Activated CD4-positive, alpha-beta T cell treated with anti-CD3 and anti-CD28 coated beads, Interleukin-2, amount 10 ng/mL, durations not matched to agents 7 days and 5 days (primary cell): Measurements from ENCODE around the gene HCFC2. TPM values are rescaled to one million over a fixed set of nuclear protein-coding genes. Genes with fewer than 3 reads are reported as not detected.
"Not testable (repeated sequence)": the region's sequence is repeated elsewhere in the genome, so short reads cannot be mapped to it uniquely, and the experiment has no call there.

Experiments
- CTCF ChIA-PET: fragments of 350-600 bp; sonication (Branson Sonifier 250); formaldehyde crosslinking; loops from one replicate; lab custom pipeline; 2021; ENCODE audit warnings: antibody characterized with exemption; lab: Charles Lee
- POLR2A ChIA-PET: fragments of 350-600 bp; sonication (Branson Sonifier 250); formaldehyde crosslinking; loops from one replicate; lab custom pipeline; 2021; ENCODE audit warnings: antibody characterized with exemption; lab: Charles Lee
- DNase-seq: peaks from one replicate; pipeline ENCODE4 v3.0.0-alpha.2; 2020
- H3K27ac Mint-ChIP-seq: one replicate; pipeline ENCODE4 v1.8.0; 2021; ENCODE audit warnings: mild to moderate bottlenecking, moderate library complexity, mixed read lengths
- H3K27me3 Mint-ChIP-seq: one replicate; pipeline ENCODE4 v1.8.0; 2021; ENCODE audit warnings: mixed read lengths
- H3K36me3 Mint-ChIP-seq: one replicate; pipeline ENCODE4 v1.8.0; 2021; ENCODE audit warnings: low read depth, mixed read lengths
- H3K4me1 Mint-ChIP-seq: one replicate; pipeline ENCODE4 v1.8.0; 2021; ENCODE audit warnings: mixed read lengths
- H3K4me3 Mint-ChIP-seq: one replicate; pipeline ENCODE4 v1.8.0; 2021; ENCODE audit warnings: mild to moderate bottlenecking, moderate library complexity, mixed read lengths
- H3K9me3 Mint-ChIP-seq: one replicate; pipeline ENCODE4 v1.8.0; 2021; ENCODE audit warnings: mixed read lengths
- total RNA-seq, 2 experiments: library from RNA; stranded (reverse); gene quantifications; one replicate each; pipeline ENCODE4 v1.2.3, GENCODE V29; 2021

HCFC2 gene
- 10 to 100 TPM; 13.1 to 15.4 TPM for total RNA-seq

- Mint-ChIP-seq H3K27ac (peak within 1 kb of the TSS; percentile 91), H3K9me3 (no peaks in the 10 kb centered on the region), H3K36me3 (peaks cover 12% of the 10 kb centered on the region)
Observed at GRCh38 chr12:104064031-104064841, at the start of gene HCFC2. Gene HCFC2 (plus strand): TSS chr12:104064531. CDS start chr12:104064561, 30 bp downstream.

GRCh38 chr12:104021862-104022261, 42.5 kb upstream of the HCFC2 start:
- H3K9me3 Mint-ChIP-seq, H3K36me3 Mint-ChIP-seq, H3K27ac Mint-ChIP-seq, H3K4me1 Mint-ChIP-seq, DNase-seq, H3K4me3 Mint-ChIP-seq, CTCF ChIA-PET, POLR2A ChIA-PET: not testable (repeated sequence)
- peaks cover 27% of the 10 kb centered on the region for H3K27me3 Mint-ChIP-seq

More at GRCh38 chr12:104064031-104064841, at the start of gene HCFC2:
- Mint-ChIP-seq H3K4me3 (peak within 1 kb of the TSS; percentile 93), H3K4me1 (peaks cover 23% of the 10 kb centered on the region), H3K27me3 (peaks cover 20% of the 10 kb centered on the region)
- CTCF ChIA-PET: interaction anchor here (0.6 to 1.3 kb wide), 7 partner anchors 36 to 923 kb away, joined by 3 to 5 read pairs (median 3); partner anchors contain the start of gene TDG
- peak; percentile 90 for DNase-seq
- POLR2A ChIA-PET: interaction anchor here (0.6 to 1.3 kb wide), 4 partner anchors 18 to 223 kb away, joined by 3 to 4 read pairs (median 4); partner anchors contain the start of gene NFYB

DNA sequence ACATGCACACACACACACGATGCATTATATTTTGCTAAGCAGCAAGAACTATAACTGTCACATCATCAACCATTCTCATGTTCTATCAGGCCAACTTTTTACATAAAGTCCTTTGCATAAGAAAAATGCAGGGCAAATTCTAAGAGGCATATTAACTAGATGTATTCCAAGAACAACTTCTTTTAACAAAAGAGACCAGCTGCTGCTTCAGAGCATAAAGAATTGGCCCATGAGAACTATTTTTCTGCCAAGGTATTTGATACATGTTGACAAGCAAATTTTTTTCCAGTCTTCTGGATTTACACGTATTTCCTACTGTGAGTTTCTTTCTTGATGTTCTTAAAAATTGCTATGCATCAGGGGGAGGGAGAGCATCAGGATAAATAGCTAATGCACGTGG, 41.5 kb upstream of the HCFC2 start:
- H3K27ac Mint-ChIP-seq: no peak overlapping the region
- POLR2A ChIA-PET: no interaction called here

DNA sequence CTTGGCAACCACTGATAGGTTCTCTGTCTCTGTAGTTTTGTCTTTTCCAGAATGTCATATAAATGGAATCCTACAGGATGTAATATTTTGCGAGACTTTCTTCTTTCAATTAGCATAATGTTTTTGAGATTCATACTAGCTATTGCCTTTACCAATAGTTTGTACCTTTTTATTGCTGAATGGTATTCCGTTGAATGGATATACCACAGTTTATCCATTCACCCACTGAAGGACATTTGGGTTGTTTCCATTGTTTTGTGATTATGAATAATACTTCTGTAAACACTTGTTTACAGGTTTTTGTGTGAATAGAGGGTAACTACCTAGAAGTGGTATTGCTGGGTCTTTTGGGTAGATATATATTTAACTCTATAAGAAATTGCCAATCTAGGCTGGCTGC, 40.6 kb upstream of the HCFC2 start:
- no peaks in the 10 kb centered on the region for H3K4me1 Mint-ChIP-seq
- CTCF ChIA-PET: no interaction called here
- H3K27ac Mint-ChIP-seq: no peak overlapping the region
- POLR2A ChIA-PET: no interaction called here
- H3K27me3 Mint-ChIP-seq: peaks cover 35% of the 10 kb centered on the region
- DNase-seq: no peak
- H3K9me3 Mint-ChIP-seq: no peaks in the 10 kb centered on the region
- no peak overlapping the region for H3K4me3 Mint-ChIP-seq
- H3K36me3 Mint-ChIP-seq: no peaks in the 10 kb centered on the region

More for the DNA sequence above, 41.5 kb upstream of the HCFC2 start:
- peaks cover 29% of the 10 kb centered on the region for H3K27me3 Mint-ChIP-seq
- no peak for DNase-seq
- no peaks in the 10 kb centered on the region for H3K36me3 Mint-ChIP-seq
- no peaks in the 10 kb centered on the region for H3K9me3 Mint-ChIP-seq
- H3K4me1 Mint-ChIP-seq: no peaks in the 10 kb centered on the region
- H3K4me3 Mint-ChIP-seq: no peak overlapping the region
- CTCF ChIA-PET: no interaction called here

DNA sequence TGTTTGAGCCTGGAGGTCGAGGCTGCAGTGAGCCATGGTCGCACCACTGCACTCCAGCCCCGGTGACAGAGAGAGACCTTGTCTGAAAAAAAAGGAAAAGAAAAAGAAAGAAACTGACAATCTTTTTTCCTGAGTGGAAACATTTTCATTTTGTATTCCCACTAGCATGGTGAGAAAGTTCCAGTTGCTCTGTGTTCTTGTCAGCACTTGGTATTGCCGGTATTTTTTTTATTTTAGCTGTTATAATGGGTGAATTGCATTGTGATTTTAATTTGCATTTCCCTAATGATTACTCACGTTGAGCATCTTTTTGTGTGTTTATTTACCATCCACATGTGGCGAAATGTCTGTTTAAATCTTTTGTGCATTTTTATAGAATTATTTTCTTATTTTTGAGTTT, 40.0 kb upstream of the HCFC2 start:
- no peaks in the 10 kb centered on the region for H3K36me3 Mint-ChIP-seq
- no peaks in the 10 kb centered on the region for H3K9me3 Mint-ChIP-seq
- DNase-seq: no peak
- H3K27ac Mint-ChIP-seq: no peak overlapping the region
- no peak overlapping the region for H3K4me3 Mint-ChIP-seq
- POLR2A ChIA-PET: no interaction called here
- H3K27me3 Mint-ChIP-seq: peaks cover 36% of the 10 kb centered on the region
- CTCF ChIA-PET: interaction anchor here (0.7 kb wide), 1 partner anchor 655 kb away, joined by 5 read pairs; no protein-coding TSS in a partner anchor
- H3K4me1 Mint-ChIP-seq: no peaks in the 10 kb centered on the region

- H3K4me1 Mint-ChIP-seq: no peaks in the 10 kb centered on the region
- POLR2A ChIA-PET: no interaction called here
- CTCF ChIA-PET: interaction anchor here (0.6 kb wide), 1 partner anchor 16 kb away, joined by 3 read pairs; no protein-coding TSS in a partner anchor
- DNase-seq: no peak
- no peak overlapping the region for H3K27ac Mint-ChIP-seq
- no peaks in the 10 kb centered on the region for H3K36me3 Mint-ChIP-seq
- peaks cover 28% of the 10 kb centered on the region for H3K27me3 Mint-ChIP-seq
- no peaks in the 10 kb centered on the region for H3K9me3 Mint-ChIP-seq
- no peak overlapping the region for H3K4me3 Mint-ChIP-seq
Observed at GRCh38 chr12:104025771-104026170, 38.6 kb upstream of the HCFC2 start.

DNA sequence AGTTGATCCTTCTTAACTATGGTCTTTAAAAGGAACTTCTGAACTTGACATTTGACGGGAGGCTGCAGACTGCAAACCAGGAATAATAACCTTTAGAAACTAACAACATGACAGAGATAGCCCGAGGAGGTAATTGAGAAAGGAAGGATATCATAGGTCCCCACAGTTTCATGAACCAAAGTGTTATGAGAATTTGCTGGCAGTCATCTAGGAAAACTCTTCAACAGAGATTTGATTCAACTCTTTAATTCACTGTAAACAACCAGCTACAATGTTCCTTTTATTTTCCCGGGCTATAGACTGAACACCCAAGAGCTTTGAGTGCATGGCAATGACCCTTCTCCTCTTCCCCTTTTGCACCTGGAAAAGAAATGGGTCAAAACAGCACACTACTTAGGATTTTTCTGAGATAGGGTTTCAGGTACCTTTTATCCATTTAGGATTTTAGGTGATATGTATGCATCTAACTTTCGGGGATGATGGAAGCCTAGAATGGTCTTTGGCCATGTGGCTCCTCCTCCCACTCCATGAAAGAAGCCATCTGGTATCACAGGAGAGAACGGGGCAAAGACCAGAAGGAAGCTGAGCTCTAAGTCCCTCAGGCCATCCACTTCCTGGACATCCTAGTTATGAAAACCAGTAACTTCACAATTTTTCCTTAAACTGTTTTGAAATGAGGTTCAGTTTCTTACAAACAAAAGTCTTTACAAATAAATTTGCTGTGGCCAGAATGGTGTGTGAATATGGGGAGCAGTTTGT, 37.3 kb upstream of the HCFC2 start:
- no peak overlapping the region for H3K27ac Mint-ChIP-seq
- H3K4me3 Mint-ChIP-seq: no peak overlapping the region
- H3K9me3 Mint-ChIP-seq: no peaks in the 10 kb centered on the region
- ChIA-PET POLR2A (no interaction called here), CTCF (interaction anchor here (0.6 kb wide), 1 partner anchor 51 kb away, joined by 4 read pairs; no protein-coding TSS in a partner anchor)
- no peaks in the 10 kb centered on the region for H3K4me1 Mint-ChIP-seq
- H3K36me3 Mint-ChIP-seq: no peaks in the 10 kb centered on the region
- DNase-seq: no peak
- H3K27me3 Mint-ChIP-seq: peaks cover 21% of the 10 kb centered on the region

DNA sequence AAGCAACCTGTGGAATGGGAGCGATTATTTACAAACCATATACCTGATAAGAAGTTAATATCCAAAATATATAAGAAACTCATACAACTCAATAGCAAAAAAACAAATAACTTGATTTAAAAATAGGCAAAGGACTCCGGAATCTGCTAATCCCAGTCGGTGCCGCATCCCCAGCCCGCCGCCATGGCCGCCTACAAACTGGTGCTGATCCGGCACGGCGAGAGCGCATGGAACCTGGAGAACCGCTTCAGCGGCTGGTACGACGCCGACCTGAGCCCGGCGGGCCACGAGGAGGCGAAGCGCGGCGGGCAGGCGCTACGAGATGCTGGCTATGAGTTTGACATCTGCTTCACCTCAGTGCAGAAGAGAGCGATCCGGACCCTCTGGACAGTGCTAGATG, 33.7 kb upstream of the HCFC2 start:
- H3K9me3 Mint-ChIP-seq, CTCF ChIA-PET, H3K4me3 Mint-ChIP-seq, H3K36me3 Mint-ChIP-seq, H3K4me1 Mint-ChIP-seq, POLR2A ChIA-PET, DNase-seq: not testable (repeated sequence)
- peaks cover 30% of the 10 kb centered on the region for H3K27me3 Mint-ChIP-seq
- peak overlapping the region; percentile 25 for H3K27ac Mint-ChIP-seq

DNA sequence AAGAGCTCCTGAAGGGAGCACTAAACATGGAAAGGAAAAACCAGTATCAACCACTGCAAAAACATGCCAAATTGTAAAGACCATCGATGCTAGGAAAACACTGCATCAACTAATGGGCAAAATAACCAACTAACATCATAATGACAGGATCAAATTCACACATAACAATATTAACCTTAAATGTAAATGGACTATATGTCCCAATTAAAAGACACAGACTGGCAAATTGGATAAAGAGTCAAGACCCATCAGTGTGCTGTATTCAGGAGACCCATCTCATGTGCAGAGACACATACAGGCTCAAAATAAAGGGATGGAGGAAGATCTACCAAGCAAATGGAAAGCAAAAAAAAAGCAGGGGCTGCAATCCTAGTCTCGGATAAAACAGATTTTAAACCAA, 28.2 kb upstream of the HCFC2 start:
- peaks cover 40% of the 10 kb centered on the region for H3K27me3 Mint-ChIP-seq

GRCh38 chr12:104039769-104040168, 24.6 kb upstream of the HCFC2 start:
- not testable (repeated sequence) for H3K9me3 Mint-ChIP-seq, H3K36me3 Mint-ChIP-seq, H3K27ac Mint-ChIP-seq

More for the DNA sequence above, 28.2 kb upstream of the HCFC2 start:
- H3K4me3 Mint-ChIP-seq, H3K4me1 Mint-ChIP-seq, DNase-seq, H3K36me3 Mint-ChIP-seq, CTCF ChIA-PET, H3K27ac Mint-ChIP-seq, H3K9me3 Mint-ChIP-seq, POLR2A ChIA-PET: not testable (repeated sequence)

DNA sequence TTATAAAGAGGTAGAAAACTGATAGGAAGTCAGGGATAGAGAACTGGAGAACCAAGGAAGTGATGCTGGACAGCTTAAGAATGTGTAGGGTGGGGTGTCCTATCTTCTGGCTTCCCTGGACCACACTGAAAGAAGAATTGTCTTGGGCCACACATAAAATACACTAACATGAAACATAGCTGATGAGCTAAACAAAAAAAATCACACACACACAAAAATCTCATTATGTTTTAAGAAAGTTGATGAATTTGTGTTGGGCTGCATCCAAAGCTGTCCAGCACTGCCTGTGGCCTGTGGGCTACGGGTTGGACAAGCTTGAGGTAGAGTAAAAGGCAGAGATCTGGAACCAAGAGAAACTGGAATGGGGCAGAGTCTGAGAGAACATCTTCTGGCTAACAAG, 21.8 kb upstream of the HCFC2 start:
- no peaks in the 10 kb centered on the region for H3K9me3 Mint-ChIP-seq
- no peak overlapping the region for H3K4me3 Mint-ChIP-seq
- ChIA-PET POLR2A (no interaction called here), CTCF (interaction anchor here (1.7 kb wide), 1 partner anchor 66 kb away, joined by 6 read pairs; no protein-coding TSS in a partner anchor)
- H3K4me1 Mint-ChIP-seq: peaks cover 5% of the 10 kb centered on the region
- no peak overlapping the region for H3K27ac Mint-ChIP-seq
- peaks cover 18% of the 10 kb centered on the region for H3K27me3 Mint-ChIP-seq
- H3K36me3 Mint-ChIP-seq: no peaks in the 10 kb centered on the region
- no peak for DNase-seq

More at GRCh38 chr12:104039769-104040168, 24.6 kb upstream of the HCFC2 start:
- CTCF ChIA-PET, H3K4me1 Mint-ChIP-seq, H3K4me3 Mint-ChIP-seq, DNase-seq, POLR2A ChIA-PET: not testable (repeated sequence)
- H3K27me3 Mint-ChIP-seq: peaks cover 35% of the 10 kb centered on the region

GRCh38 chr12:104044158-104044557, 20.2 kb upstream of the HCFC2 start:
- DNase-seq: no peak
- ChIA-PET CTCF (no interaction called here), POLR2A (no interaction called here)
- H3K4me3 Mint-ChIP-seq: no peak overlapping the region
- H3K27ac Mint-ChIP-seq: no peak overlapping the region
- H3K36me3 Mint-ChIP-seq: no peaks in the 10 kb centered on the region
- peaks cover 5% of the 10 kb centered on the region for H3K4me1 Mint-ChIP-seq
- no peaks in the 10 kb centered on the region for H3K9me3 Mint-ChIP-seq
- peaks cover 14% of the 10 kb centered on the region for H3K27me3 Mint-ChIP-seq
